Adrenal gland (tissue), 12 donors: ENCODE data around the gene SNTB2. TPM values are rescaled to one million over a fixed set of nuclear protein-coding genes. Genes with fewer than 3 reads are reported as not detected.
A peak's percentile ranks its signal among the peaks of the same experiment; 100 is the strongest.

Experiments used
- DNase-seq, 7 donors: peaks; one replicate each; pipeline ENCODE4 v3.0.0-alpha.2; 2019 to 2020
- H3K27ac ChIP-seq, 5 donors: fragments of 200-600 bp; sonication (generic) in 4 of 5; 1 replicate in 3 of 5; 2 replicates in 2 of 5; pipeline versions ENCODE4 v1.5.1 to v1.8.0; 2016 to 2020; ENCODE audit warnings: mild to moderate bottlenecking in 1 of 5
- H3K27me3 ChIP-seq: fragments of 200-600 bp; 2 replicates; pipeline ENCODE4 v1.8.0; 2021
- H3K36me3 ChIP-seq, 2 donors: fragments of 200-600 bp; replicated peaks in 1 of 2; 1 replicate in 1 of 2; 2 replicates in 1 of 2; pipeline versions ENCODE4 v1.5.1 to v1.8.0; 2018 to 2022
- H3K4me1 ChIP-seq, 2 donors: fragments of 200-600 bp; replicated peaks in 1 of 2; 1 replicate in 1 of 2; 2 replicates in 1 of 2; pipeline versions ENCODE4 v1.5.1 to v1.8.0; 2018 to 2021
- H3K4me3 ChIP-seq, 4 donors: fragments of 200-600 bp; sonication (generic) in 3 of 4; one replicate each; pipeline ENCODE4 v1.5.1; 2016 to 2018
- H3K9me3 ChIP-seq, 3 donors: fragments of 200-600 bp; sonication (generic) in 1 of 3; replicated peaks in 1 of 3; 1 replicate in 2 of 3; 2 replicates in 1 of 3; pipeline versions ENCODE4 v1.5.1 to v1.8.0; 2016 to 2021
- POLR2A ChIP-seq, 2 donors: fragments of 450-650 bp; IDR thresholded peaks; one replicate each; pipeline ENCODE4 v1.6.1; 2017; ENCODE audit warnings: antibody characterized with exemption in 2 of 2, mild to moderate bottlenecking in 2 of 2, moderate library complexity in 1 of 2
- WGBS, 4 donors: extraction: QIAGEN DNeasy Blood & Tissue Kit in 2 of 4; methylation state at CpG; one replicate each; pipeline versions ENCODE4 v1.1.5 to v1.1.7; 2013 to 2017; 5-methylcytosine and 5-hydroxymethylcytosine counted together
- intact Hi-C, 2 donors: fragments of 100-400 bp; cut with DNase I; formaldehyde crosslinking; loops; one replicate each; pipeline versions ENCODE4 v1.14.1 to v1.15.0; 2022 to 2023
- polyA plus RNA-seq, 3 donors: library from polyadenylated mRNA; stranded (reverse); fragments of 200-250 nt in 2 of 3; fragments of 350-450 nt in 1 of 3; fragmentation: Illumina TruSeq in 1 of 3; extraction: RNeasy Lipid Tissue Mini Kit (QIAGEN cat#74804) in 1 of 3; gene quantifications; one replicate each; pipeline ENCODE4 v1.2.3, GENCODE V29; 2013 to 2014
- total RNA-seq, 9 donors: library from RNA; depleted of rRNA in 4 of 9; stranded (reverse); fragments of >200 nt in 4 of 9; fragments of 120-200 nt in 1 of 9; fragmentation: NEBNext Ultra II Directional in 1 of 9; extraction: Animal tissue kit (Norgen Biotek cat#: 25700) in 1 of 9; gene quantifications; one replicate each; pipeline versions ENCODE4 v1.1.0 to v1.2.4, GENCODE V29; 2013 to 2023
- TF ChIP-seq, protein P1 (sequence below), 6 experiments: fragments of 450-650 bp in 4 of 6; fragments of 200-600 bp in 2 of 6; sonication (generic) in 1 of 6; IDR thresholded peaks; 1 replicate in 5 of 6; 2 replicates in 1 of 6; pipeline versions ENCODE4 v1.5.1 to v1.8.0; 2016 to 2021; ENCODE audit warnings: antibody characterized with exemption in 6 of 6, mild to moderate bottlenecking in 2 of 6, moderate library complexity in 1 of 6
- donor health status: healthy with polysubstance abuse.
- donor health status: Bipolar disorder and iron deficiency.
- donor health status: DM: yes; HTN: yes; CAD: no.
- donor health status: DM: no; HTN: no; CAD: no.
- donor health status: DM: no; HTN: no; CAD: no.
- donor health status: DM: yes; HTN: yes; CAD: no.

The SNTB2 gene
- total and polyA plus RNA-seq, 12 donors = 3.6 to 52.7 (median 32.9) TPM

DNA sequence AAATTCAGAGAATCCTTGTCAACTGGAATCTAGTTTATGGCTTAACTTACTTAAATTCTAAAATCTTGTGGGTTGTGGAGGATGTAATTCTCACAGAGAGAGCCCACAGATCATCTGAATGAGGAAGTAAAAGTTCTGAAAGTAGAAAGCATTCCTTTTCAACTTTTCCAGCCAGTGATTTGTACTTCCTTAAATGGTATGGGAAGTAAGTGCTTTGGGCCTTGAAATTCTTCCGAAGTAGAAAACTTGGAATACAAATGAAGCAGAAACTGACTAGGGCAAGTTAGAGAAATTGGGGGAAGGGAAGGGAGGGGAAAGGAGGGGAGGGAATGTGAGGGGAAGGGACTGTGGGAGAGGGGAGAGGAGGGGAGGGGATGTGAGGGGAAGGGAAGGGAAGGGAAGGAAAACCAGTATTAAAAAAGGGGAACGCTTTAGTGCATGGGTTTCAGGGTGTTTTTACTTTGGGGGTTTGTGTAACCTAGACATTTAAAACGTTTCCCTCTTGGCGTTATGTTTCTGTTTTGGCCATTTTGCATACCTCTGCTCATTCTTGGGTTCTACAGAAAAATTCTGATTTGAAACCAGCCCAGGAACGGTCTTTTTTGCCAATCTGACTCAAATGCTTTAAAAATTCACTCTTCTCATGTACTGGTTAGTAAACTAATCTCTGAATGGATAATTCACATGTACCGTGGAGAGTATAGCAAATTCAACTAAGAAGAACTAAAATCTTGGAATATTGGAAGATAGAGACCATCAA lies 15.5 kb upstream of the SNTB2 start:
- H3K4me1 ChIP-seq = peaks cover 11 to 28% of the 10 kb centered on the region in 2 donors
- TF ChIP-seq POLR2A (IDR thresholded peaks at IDR 0.05) = no peak
- TF ChIP-seq, protein P1, sequence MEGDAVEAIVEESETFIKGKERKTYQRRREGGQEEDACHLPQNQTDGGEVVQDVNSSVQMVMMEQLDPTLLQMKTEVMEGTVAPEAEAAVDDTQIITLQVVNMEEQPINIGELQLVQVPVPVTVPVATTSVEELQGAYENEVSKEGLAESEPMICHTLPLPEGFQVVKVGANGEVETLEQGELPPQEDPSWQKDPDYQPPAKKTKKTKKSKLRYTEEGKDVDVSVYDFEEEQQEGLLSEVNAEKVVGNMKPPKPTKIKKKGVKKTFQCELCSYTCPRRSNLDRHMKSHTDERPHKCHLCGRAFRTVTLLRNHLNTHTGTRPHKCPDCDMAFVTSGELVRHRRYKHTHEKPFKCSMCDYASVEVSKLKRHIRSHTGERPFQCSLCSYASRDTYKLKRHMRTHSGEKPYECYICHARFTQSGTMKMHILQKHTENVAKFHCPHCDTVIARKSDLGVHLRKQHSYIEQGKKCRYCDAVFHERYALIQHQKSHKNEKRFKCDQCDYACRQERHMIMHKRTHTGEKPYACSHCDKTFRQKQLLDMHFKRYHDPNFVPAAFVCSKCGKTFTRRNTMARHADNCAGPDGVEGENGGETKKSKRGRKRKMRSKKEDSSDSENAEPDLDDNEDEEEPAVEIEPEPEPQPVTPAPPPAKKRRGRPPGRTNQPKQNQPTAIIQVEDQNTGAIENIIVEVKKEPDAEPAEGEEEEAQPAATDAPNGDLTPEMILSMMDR (IDR thresholded peaks at IDR 0.05) = no peak
- WGBS, 4 donors = 44 to 52% (median 50%) methylated on average over 6 of the region's 6 CpGs
- peak overlapping the region in 4 of 5 donors; percentile 32 to 82 (median 70) for H3K27ac ChIP-seq
- DNase-seq = peak in 1 of 7 donors; percentile 2
- intact Hi-C loops = no loop called here
- no peaks in the 10 kb centered on the region for H3K9me3 ChIP-seq
- peaks cover 0 to 24% of the 10 kb centered on the region in 2 donors for H3K36me3 ChIP-seq
- no peaks in the 10 kb centered on the region for H3K27me3 ChIP-seq
- H3K4me3 ChIP-seq = no peak overlapping the region

DNA sequence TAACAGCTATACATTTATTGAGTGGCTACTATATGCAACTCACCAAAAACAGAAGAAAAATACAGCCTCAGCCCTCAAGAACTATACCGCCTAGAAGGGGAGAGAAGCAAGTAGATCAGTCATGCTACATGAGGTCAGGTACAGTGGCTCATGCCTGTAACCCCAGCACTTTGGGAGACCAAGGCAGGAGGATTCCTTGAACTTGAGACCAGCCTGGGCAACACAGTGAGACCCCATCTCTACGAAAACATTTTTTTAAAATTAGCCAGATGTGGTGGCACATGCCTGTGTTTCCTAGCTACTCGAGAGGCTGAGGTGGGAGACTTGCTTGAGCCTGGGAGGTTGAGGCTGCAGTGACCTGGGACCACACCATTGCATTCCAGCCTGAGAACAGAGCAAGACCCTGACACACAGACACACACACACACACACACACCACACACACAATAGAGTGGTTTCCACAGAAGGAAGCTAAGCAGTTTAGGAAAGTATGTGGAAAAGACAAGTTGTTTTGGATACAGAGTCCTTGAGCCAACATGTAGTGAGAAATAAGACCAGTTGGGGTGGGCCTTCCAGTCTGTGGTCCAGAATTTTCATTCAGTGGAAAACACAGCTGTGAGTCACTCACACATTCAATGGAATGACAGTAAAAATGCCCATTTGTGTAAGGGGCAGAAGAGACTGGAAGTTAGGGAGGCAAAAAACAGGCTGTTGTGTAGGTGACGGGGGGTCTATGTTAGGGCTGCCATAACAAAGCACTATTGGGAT lies 10.7 kb upstream of the SNTB2 start:
- H3K36me3 ChIP-seq = no peaks in the 10 kb centered on the region
- no peak for DNase-seq
- no peak overlapping the region for H3K27ac ChIP-seq
- H3K4me1 ChIP-seq = peaks cover 22 to 46% of the 10 kb centered on the region in 2 donors
- intact Hi-C loops = no loop called here
- no peaks in the 10 kb centered on the region for H3K9me3 ChIP-seq
- no peaks in the 10 kb centered on the region for H3K27me3 ChIP-seq
- TF ChIP-seq, protein P1 (IDR thresholded peaks at IDR 0.05) = no peak
- no peak for TF ChIP-seq POLR2A (IDR thresholded peaks at IDR 0.05)
- WGBS, 4 donors = 90 to 97% (median 96%) methylated on average over 3 to 4 of the region's 4 CpGs
- H3K4me3 ChIP-seq = no peak overlapping the region

DNA sequence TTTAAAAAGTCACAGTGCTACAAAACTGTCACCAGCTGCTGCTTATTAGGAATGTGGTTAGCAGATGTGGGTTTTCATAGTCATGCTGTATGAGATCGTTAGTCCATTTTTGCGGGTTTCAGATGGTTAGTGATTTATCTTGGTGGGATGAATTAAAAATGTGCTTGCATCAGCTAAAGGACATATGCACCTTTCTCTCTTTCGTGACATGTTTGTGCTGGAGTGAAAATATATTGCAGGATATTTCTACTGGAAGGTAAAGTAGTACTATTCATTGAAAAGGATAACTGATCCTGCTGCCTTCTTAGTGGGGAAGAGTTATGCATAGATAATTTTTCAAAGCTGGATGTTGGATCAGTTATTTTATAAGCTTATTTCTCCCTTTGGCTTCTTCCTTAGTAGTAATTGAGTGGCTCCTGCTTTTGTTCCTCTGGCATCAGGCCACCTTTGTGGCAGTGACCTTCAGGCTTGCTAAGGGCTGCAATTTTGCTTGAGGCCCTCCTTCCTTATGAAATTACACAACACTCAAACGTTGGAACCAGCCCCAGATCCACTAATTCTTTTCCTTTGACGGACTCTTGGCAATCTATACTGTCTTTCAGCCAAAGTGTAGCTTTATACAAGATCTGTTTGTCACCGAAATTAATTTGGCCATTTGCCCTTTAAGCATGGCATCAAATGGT lies 7.5 kb upstream of the SNTB2 start:
- no peaks in the 10 kb centered on the region for H3K9me3 ChIP-seq
- H3K27me3 ChIP-seq = no peaks in the 10 kb centered on the region
- TF ChIP-seq POLR2A (IDR thresholded peaks at IDR 0.05) = no peak
- TF ChIP-seq, protein P1 (IDR thresholded peaks at IDR 0.05) = no peak
- DNase-seq = peak; percentile 88 to 97 (median 95)
- peaks cover 19 to 37% of the 10 kb centered on the region in 2 donors for H3K4me1 ChIP-seq
- H3K27ac ChIP-seq = peak overlapping the region; percentile 74 to 84 (median 81)
- no peak overlapping the region for H3K4me3 ChIP-seq
- 2 to 10% (median 4%) methylated on average over 6 of the region's 6 CpGs for whole genome bisulfite sequencing, 4 donors
- intact Hi-C loops = no loop called here
- no peaks in the 10 kb centered on the region for H3K36me3 ChIP-seq

DNA sequence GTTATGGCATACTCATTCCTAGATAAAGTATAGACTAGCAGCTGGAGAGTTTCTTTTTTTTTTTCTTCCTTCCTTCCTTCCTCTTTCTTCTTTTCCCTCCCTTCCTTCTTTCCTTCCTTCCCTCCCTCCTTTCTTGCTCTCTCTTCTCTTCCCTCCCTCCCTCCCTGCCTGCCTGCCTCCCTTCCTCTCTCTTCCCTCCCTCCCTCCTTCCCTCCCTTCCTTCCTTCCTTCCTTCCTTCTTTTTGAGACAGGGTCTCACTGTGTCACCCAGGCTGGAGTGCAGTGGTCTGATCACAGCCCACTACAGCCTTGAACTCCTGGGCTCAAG lies 7.0 kb upstream of the SNTB2 start:
- Histone ChIP-seq H3K4me1 (peaks cover 19 to 37% of the 10 kb centered on the region in 2 donors), H3K4me3 (no peak overlapping the region), H3K27me3 (no peaks in the 10 kb centered on the region), H3K9me3 (no peaks in the 10 kb centered on the region), H3K36me3 (no peaks in the 10 kb centered on the region), H3K27ac (peak overlapping the region in 4 of 5 donors; percentile 42 to 84 (median 68))
- TF ChIP-seq, protein P1 (IDR thresholded peaks at IDR 0.05) = no peak
- no peak for TF ChIP-seq POLR2A (IDR thresholded peaks at IDR 0.05)
- DNase-seq = no peak
- intact Hi-C loops = no loop called here
